ENCODE data around the gene LANCL1.

The LANCL1 gene

GRCh38 chr2:210515911-210516310 lies 39.4 kb upstream of the LANCL1 start:
- TF ChIP-seq, protein P1, sequence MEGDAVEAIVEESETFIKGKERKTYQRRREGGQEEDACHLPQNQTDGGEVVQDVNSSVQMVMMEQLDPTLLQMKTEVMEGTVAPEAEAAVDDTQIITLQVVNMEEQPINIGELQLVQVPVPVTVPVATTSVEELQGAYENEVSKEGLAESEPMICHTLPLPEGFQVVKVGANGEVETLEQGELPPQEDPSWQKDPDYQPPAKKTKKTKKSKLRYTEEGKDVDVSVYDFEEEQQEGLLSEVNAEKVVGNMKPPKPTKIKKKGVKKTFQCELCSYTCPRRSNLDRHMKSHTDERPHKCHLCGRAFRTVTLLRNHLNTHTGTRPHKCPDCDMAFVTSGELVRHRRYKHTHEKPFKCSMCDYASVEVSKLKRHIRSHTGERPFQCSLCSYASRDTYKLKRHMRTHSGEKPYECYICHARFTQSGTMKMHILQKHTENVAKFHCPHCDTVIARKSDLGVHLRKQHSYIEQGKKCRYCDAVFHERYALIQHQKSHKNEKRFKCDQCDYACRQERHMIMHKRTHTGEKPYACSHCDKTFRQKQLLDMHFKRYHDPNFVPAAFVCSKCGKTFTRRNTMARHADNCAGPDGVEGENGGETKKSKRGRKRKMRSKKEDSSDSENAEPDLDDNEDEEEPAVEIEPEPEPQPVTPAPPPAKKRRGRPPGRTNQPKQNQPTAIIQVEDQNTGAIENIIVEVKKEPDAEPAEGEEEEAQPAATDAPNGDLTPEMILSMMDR (IDR thresholded peaks at IDR 0.05; ENCODE audit: extremely low read depth, insufficient read depth, missing control alignments): no peak
- DNase-seq (ENCODE audit: low spot score): no peak
- in situ Hi-C loops (cut with MboI; ENCODE audit: low pct_unique_long_range_greater_than_20kb, low sequenced_read_pairs, unreplicated experiment): no loop called here

DNA sequence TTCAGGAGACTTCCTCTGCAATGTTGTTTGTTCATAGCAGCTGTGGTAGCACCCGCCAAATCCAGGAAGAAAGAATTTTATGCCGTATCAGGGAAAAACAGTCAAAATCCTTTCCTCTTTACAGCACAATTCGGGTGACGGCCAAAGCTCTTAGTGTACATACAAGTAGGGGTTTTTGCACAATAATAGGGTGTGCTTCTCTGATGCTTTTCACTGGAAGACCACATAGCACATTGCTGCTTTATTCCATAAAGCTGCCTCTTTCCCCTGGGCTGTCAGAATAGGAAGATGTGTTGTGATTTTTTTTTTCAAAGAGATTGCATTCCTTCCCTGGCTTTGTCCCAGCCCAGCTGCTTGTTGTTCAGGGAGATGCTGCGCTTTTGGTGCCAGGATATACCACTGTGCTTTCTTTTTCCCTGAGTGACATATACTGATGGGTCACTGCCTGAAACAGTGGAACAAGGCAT lies 27.2 kb upstream of the LANCL1 start:
- in situ Hi-C loops (cut with MboI; ENCODE audit: low pct_unique_long_range_greater_than_20kb, low sequenced_read_pairs, unreplicated experiment): no loop called here
- TF ChIP-seq, protein P1 (IDR thresholded peaks at IDR 0.05; ENCODE audit: extremely low read depth, insufficient read depth, missing control alignments): no peak
- DNase-seq (ENCODE audit: low spot score): no peak

- DNase-seq (ENCODE audit: low spot score): peak; percentile 45
- in situ Hi-C loops (cut with MboI; ENCODE audit: low pct_unique_long_range_greater_than_20kb, low sequenced_read_pairs, unreplicated experiment): no loop called here
- TF ChIP-seq, protein P1 (IDR thresholded peaks at IDR 0.05; ENCODE audit: extremely low read depth, insufficient read depth, missing control alignments): peak; percentile 92
These were observed 26.6 kb upstream of the LANCL1 start for GRCh38 chr2:210503001-210503623.

DNA sequence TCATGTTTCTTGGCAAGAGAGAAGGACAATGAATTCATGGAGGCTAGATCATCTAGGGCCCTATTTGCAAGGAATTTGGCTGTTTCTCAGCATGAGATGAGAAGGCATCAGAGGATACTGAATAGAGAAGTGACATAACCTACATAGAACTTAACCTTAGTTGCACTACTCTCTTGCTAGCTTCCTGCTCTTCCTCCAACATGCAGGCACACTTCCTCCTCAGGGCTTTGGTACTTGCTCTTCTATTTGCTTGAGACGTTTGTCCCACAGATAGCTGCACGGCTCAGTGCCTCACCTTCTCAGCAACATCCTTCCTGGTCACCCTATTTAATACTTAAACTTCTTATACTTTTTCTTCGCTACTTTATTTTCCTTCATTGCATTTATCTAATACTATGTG lies 20.0 kb upstream of the LANCL1 start:
- no peak for DNase-seq (ENCODE audit: low spot score)
- in situ Hi-C loops (cut with MboI; ENCODE audit: low pct_unique_long_range_greater_than_20kb, low sequenced_read_pairs, unreplicated experiment): no loop called here
- TF ChIP-seq, protein P1 (IDR thresholded peaks at IDR 0.05; ENCODE audit: extremely low read depth, insufficient read depth, missing control alignments): no peak

- TF ChIP-seq, protein P1 (IDR thresholded peaks at IDR 0.05; ENCODE audit: extremely low read depth, insufficient read depth, missing control alignments): no peak
- no peak for DNase-seq (ENCODE audit: low spot score)
- in situ Hi-C loops (cut with MboI; ENCODE audit: low pct_unique_long_range_greater_than_20kb, low sequenced_read_pairs, unreplicated experiment): no loop called here
These were observed 17.0 kb upstream of the LANCL1 start for GRCh38 chr2:210493528-210493927.

DNA sequence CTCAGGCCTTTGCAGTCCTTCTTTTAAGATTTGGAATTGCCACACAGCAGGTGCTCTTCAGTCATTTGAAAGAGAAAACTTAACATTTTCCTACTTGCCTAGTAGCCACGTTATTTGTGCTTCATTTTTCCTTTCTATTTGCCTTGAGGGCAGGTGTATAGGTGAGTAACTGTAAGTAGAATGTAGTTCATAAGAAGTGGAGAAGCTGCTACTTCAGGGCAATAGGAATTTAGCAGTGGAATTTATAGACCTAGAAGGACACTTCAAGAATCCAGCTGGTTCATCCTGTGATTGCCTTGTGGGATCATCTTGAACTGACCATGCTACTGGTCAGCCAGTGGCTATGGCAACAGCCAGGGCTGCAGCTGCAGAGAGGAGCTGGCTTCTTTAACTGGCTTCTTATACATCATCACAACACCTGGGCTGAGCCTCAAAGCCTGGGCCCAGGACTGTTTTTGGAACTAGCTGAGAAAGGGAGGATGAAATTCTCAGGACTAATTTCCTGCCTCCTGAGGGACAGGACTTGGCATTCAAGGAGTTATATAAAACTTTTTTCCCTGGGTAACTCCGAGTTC lies 5.1 kb upstream of the LANCL1 start:
- DNase-seq (ENCODE audit: low spot score): no peak
- in situ Hi-C loops (cut with MboI; ENCODE audit: low pct_unique_long_range_greater_than_20kb, low sequenced_read_pairs, unreplicated experiment): no loop called here

More for the DNA sequence above, 5.1 kb upstream of the LANCL1 start:
- TF ChIP-seq, protein P1 (IDR thresholded peaks at IDR 0.05; ENCODE audit: extremely low read depth, insufficient read depth, missing control alignments): no peak
